ENCODE data around the gene COL4A2.
"Not testable (repeated sequence)": the region's sequence is repeated elsewhere in the genome, so short reads cannot be mapped to it uniquely, and the experiment has no call there.

Gene COL4A2

GRCh38 chr13:110450016-110450900, 143.2 kb downstream of the COL4A2 start:
- H3K4me3 ChIP-seq (ENCODE audit: control insufficient read depth, low read depth, low read length), result no peak overlapping the region
- no peak for DNase-seq (ENCODE audit: low read depth)
- no peak for TF ChIP-seq CTCF (conservative IDR thresholded peaks at IDR 0.05; ENCODE audit: control insufficient read depth, insufficient read depth, low read depth, low read length)

- no peak for DNase-seq (ENCODE audit: low read depth)
- H3K4me3 ChIP-seq (ENCODE audit: control insufficient read depth, low read depth, low read length), result no peak overlapping the region
- TF ChIP-seq CTCF (conservative IDR thresholded peaks at IDR 0.05; ENCODE audit: control insufficient read depth, insufficient read depth, low read depth, low read length), result no peak
These were observed 144.1 kb downstream of the COL4A2 start for GRCh38 chr13:110450941-110451730.

GRCh38 chr13:110453091-110453490, 146.0 kb downstream of the COL4A2 start:
- DNase-seq (ENCODE audit: low read depth); H3K4me3 ChIP-seq (ENCODE audit: control insufficient read depth, low read depth, low read length): not testable (repeated sequence)

GRCh38 chr13:110453797-110454196, 146.7 kb downstream of the COL4A2 start:
- no peak for DNase-seq (ENCODE audit: low read depth)
- no peak overlapping the region for H3K4me3 ChIP-seq (ENCODE audit: control insufficient read depth, low read depth, low read length)
- TF ChIP-seq CTCF (conservative IDR thresholded peaks at IDR 0.05; ENCODE audit: control insufficient read depth, insufficient read depth, low read depth, low read length), result no peak

- no peak overlapping the region for H3K4me3 ChIP-seq (ENCODE audit: control insufficient read depth, low read depth, low read length)
- no peak for DNase-seq (ENCODE audit: low read depth)
- no peak for TF ChIP-seq CTCF (conservative IDR thresholded peaks at IDR 0.05; ENCODE audit: control insufficient read depth, insufficient read depth, low read depth, low read length)
These were observed 147.3 kb downstream of the COL4A2 start for GRCh38 chr13:110454227-110454859.

- TF ChIP-seq CTCF (conservative IDR thresholded peaks at IDR 0.05; ENCODE audit: control insufficient read depth, insufficient read depth, low read depth, low read length), result no peak
- DNase-seq (ENCODE audit: low read depth), result no peak
- no peak overlapping the region for H3K4me3 ChIP-seq (ENCODE audit: control insufficient read depth, low read depth, low read length)
These were observed 147.9 kb downstream of the COL4A2 start for GRCh38 chr13:110454956-110455355.

GRCh38 chr13:110455444-110455843, 148.4 kb downstream of the COL4A2 start:
- no peak for DNase-seq (ENCODE audit: low read depth)
- H3K4me3 ChIP-seq (ENCODE audit: control insufficient read depth, low read depth, low read length), result no peak overlapping the region
- TF ChIP-seq CTCF (conservative IDR thresholded peaks at IDR 0.05; ENCODE audit: control insufficient read depth, insufficient read depth, low read depth, low read length), result no peak
